DMS 273 (cell line): ENCODE measurements around the gene AQP3.
A peak's percentile ranks its signal among the peaks of the same experiment; 100 is the strongest.
"Not testable (repeated sequence)": the region's sequence is repeated elsewhere in the genome, so short reads cannot be mapped to it uniquely, and the experiment has no call there.

Source experiments
- DNase-seq: peaks from one replicate; lab custom pipeline; 2025; ENCODE audit not compliant: unreplicated experiment; lab: John Stamatoyannopoulos, UW

Gene AQP3

DNA sequence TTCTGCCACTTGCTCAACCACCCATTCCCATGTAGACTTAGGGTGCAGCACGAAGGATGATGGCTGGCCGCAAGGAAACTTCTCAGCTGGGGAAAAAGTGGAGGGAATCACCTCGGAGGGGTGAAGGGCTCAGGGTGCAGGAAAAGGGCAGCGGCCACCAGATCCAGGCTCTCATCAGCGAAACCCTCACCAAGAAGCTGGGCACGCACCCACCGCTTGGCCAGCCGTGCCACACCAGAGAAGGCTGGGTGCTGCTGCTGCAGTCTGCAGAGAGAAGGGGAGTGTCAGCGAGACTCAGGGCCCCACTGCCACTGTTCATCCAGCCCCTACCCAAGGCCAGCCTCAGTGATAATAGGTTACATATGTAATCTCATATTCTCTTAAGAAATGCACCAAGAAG, 17.7 kb upstream of the AQP3 start:
- DNase-seq = no peak

GRCh38 chr9:33464045-33464636, 16.7 kb upstream of the AQP3 start:
- no peak for DNase-seq

DNA sequence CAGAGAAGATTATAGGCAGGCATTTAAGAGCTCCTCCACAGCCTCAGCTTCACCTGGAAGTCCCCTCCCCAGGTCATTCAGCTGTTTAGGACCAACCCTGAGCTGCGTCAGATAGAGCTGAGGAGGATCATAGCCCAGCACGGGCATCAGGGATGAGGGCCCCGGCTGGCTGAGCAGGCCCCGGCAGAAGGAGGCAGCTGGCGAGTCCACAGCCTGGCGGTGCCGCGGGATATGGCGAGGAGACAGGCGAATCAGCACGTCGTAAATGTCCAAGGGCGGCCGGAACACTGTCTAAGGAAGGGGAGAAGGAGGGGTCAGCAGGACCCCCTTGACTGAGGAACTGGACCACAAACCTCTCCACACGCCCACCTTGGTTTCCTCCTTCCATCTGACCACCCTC, 15.8 kb upstream of the AQP3 start:
- no peak for DNase-seq

- no peak for DNase-seq
Measured at GRCh38 chr9:33461492-33461891, 14.1 kb upstream of the AQP3 start.

GRCh38 chr9:33460854-33461253, 13.5 kb upstream of the AQP3 start:
- DNase-seq = no peak

DNA sequence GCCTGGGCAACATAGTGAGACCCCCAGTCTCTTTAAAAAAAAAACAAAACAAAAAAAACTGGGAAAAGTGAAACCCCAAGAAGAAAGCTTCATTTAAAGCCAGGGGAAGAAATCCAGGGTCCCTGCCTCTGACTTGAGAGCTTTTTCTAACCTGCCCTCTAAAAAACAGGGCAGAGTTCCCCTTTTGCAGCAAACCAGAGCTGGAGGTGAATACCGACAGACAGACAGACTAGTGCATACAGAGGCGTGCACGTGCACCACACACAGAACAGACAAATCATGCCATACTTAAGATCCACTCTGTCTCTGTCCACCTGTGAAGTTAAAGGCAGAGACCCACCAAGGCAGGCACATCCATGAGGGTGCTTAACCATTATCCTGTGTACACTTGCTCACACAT, 11.7 kb upstream of the AQP3 start:
- no peak for DNase-seq

DNA sequence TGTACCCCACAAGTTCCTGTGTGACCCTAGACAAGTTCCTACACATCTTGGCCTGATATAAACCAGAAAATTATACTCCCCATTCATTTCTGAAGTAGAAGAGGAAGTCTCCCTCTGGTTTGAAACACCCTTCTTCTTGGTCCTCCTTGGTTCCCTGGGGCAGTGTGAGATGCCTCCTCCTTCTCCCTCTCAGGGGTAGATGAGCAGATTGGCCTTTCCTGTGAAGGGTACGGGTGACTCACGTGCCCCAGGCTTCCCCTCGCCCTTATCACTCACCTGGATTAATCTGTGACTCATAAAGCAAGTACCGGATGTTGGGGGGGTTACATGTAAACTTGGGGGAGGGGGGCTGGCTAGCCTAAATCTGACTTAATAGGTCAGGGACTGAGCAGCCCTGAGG, 11.1 kb upstream of the AQP3 start:
- DNase-seq = peak; percentile 20

DNA sequence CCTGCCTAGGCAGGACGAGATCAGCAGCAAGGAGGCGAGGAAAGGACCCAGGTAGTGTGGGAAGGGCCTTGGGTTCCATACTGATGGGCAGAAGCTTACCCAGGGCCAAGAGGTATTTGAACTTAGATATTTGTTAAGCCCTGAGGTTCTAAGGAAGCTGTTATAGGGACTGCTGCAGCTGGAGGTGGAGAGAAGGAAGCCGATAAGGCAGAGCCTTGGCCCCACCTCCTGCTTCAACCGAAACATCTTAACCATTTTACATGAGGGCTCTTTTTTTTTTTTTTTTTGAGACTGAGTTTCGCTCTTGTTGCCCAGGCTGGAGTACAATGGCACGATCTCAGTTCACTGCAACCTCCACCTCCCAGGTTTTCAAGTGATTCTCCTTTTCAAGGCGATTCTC, 8.6 kb upstream of the AQP3 start:
- no peak for DNase-seq

DNA sequence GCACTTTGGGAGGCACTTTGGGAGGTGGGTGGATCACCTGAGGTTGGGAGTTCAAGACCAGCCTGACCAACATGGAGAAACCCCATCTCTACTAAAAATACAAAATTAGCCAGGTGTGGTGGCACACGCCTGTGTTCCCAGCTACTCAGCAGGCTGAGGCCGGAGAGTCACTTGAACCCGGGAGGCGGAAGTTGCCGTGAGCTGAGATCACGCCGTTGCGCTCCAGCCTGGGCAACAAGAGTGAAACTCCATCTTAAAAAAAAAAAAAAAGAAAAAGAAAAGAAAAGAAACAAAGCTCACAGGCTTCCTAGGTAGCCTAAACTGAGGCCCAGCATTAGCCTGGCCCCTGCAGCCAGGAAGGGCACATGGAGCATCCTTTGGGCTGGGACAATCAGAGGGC, 8.1 kb upstream of the AQP3 start:
- not testable (repeated sequence) for DNase-seq

GRCh38 chr9:33454661-33455026, 7.3 kb upstream of the AQP3 start:
- not testable (repeated sequence) for DNase-seq

GRCh38 chr9:33453999-33454660, 6.7 kb upstream of the AQP3 start:
- DNase-seq = no peak

GRCh38 chr9:33453286-33453860, 6.0 kb upstream of the AQP3 start:
- no peak for DNase-seq

DNA sequence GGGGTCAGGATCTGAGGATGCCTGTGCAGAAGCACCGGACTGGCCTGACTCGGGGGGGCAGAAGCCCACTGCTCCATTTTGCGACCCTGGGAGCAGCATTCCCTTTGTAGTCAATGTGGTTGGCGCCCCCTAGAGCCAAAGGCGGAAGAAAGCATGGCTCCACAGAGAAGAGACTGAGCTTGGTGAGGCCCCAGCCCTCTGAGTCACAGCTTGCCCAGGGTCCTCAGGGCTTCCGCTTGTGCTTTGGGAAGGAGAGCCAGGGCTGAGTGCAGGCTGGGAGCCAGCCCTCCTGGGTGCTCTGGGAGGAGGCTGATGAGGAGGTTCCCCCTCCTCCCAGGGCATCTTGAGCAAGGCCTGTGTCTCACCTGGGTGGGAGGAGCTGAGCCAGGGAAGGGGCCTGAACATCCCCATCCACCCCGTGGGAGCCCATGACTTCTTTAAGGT, 5.5 kb upstream of the AQP3 start:
- DNase-seq = peak; percentile 80

- DNase-seq = no peak
Measured at GRCh38 chr9:33450621-33451146, 3.3 kb upstream of the AQP3 start.

DNA sequence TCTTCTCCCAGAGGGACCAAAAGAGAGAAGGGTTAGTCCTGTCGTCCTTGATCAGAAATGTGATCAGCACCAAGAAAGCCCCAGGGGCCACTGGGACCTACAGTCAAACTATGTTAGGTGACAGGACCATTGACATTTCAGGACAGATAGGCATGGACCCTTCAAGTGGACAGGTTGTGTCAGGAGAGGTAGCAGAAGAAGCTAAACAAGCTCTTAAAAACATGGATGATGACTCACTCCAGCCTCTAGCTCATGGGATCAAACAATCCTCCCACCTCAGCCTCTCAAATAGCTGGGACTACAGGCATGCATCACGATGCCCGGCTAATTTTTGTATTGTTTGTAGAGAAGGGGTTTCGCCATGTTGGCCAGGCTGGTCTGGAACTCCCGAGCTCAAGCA, 2.3 kb upstream of the AQP3 start:
- DNase-seq = no peak

DNA sequence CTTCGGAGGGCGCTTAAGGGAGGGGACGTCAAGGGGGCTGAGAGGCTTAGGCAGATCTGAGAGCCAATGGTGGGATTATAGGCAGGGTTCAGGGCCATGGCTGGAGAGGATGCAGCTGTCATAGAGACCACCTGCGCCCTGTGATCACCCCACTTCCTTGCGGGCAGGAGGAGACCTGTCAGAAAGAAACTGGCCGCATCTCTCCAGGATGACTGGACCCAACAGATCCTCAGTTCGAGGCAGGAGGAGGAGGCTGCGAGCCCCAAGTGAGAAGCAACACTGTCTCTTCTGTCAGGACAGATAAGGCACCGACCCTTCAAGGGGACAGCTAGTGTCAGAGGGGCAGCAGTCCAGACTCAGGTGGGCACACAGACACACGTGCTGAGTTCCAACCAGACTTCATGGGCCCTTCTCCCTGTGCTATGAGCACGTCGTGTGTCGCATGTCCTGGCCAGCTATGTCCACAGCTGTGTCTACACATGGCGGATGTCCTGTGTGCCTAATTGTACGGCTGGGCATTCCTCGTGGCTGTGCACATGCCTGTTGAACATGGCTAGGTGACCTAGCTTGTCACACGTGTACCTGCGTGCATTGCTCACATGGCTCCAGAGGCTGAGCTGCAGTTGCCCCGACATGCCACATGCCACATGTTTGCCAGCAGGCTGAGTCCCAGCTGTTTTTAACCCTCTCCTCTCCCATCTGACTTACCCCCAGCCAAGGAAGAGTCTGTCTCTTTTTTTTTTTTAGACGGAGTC, 583 bp upstream of the AQP3 start:
- peak; percentile 48 for DNase-seq

DNA sequence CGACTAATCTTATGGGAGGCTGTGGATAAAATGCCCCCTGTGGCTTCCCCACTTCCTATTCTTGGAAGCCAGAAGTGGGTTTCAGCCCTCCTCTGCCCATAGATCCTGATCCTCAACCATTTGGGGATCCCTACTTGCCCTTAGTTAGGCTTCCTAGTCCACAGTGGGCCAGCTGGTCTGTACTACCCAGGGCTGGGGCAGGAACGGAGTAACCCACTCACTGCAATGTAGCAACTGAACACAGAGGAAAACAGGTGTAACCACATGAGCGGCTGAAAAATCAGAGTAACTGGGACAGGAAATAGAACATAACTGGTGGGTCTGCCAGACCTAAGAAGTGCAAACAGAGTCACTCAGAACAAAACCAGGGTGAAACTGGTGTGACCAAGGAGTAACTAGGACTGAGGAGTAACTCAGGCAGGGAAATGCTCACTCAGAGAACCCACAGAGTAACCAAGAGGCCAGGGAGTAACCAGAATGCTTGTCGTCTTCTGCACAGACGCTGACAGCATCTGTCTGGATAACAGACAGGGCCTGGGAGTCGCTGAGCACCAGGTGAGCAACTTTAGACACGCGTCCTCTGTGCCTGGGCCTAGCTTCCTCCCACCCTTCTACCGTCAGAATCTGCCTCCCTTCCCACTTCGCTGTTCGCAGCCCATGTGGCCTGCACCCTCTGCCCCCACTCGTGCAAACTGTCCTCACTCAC, 1.0 kb downstream of the AQP3 start:
- peak; percentile 74 for DNase-seq

DNA sequence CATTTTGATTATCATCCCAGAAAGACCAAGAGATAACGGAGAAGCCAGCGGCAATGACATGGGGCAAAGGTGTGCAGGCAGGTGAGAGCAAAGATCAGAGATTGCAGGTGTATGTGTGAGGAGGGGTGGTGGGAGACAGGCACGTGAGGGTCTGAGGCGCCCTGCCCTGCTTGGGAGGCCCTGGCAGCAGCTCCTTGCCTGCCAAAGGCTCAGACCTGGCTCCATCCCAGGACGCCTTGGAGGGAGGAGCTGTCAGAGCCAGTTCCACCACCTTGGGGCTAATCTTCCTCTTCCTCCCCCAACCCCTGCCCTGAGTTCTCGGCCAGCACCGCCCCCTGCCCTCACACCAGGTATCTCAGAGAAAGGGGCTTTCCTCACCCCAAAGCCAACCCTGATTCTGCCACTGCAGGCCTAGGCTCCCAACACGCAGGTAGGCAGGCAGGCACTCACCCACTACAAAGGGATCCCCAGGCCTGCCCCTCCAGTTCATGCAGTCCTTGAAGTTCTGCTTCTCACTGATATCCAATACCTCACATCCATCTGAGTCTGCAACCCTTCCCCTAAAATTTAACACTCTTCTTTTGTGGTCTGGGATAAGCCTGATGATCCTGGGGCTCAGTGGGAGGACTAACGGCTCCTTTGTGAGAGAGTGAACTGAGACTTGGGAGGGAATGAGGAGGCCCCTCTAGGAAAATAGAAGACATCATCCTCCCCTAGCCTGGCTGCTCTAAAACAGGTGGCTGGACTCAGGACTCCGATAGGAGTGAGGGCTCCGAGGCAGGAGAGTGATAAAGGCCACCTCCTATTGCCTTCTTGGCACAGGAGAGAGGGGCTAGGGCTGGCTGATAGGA, 1.8 kb downstream of the AQP3 start:
- DNase-seq = peak; percentile 39

GRCh38 chr9:33443464-33444154, 3.8 kb downstream of the AQP3 start:
- peak; percentile 66 for DNase-seq

DNA sequence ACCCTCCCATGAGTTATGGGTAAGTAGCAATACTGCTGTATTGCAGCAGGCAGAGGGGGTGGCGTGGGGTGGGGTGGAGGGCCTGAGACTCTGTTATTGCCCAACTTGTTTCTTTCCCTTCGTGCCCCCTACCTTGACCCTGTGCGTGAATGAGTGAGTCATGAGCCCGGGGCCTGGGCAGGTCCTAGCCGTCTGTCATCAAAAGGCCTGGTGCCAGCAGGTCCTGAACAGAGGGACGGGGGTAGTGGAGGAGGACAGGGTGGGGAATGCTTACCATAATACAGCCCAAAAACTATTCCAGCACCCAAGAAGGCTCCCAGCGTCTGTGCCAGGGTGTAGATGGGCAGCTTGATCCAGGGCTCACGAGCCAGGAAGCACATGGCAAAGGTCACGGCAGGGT, 4.3 kb downstream of the AQP3 start:
- peak; percentile 49 for DNase-seq
